A549 (cell line): ENCODE results near the gene ZNF574. TPM values are rescaled to one million over a fixed set of nuclear protein-coding genes. Genes with fewer than 3 reads are reported as not detected.

Experiments used
- ATAC-seq, 2 experiments: fragments of 200-7000 bp in 1 of 2; fragments of >200 bp in 1 of 2; cut with Nextera tagmentation in 1 of 2; cut with Tn5 transposase in 1 of 2; 3 replicates each; pipeline versions ENCODE4 v1.8.0 to v1.9.1; 2018 to 2020; ENCODE audit warnings: mild to moderate bottlenecking in 1 of 2, moderate library complexity in 1 of 2
- CTCF ChIA-PET: fragments of 300-600 bp; sonication (Branson Sonifier 250); formaldehyde crosslinking; extraction: SDS; loops from one replicate; lab custom pipeline; 2021; ENCODE audit warnings: antibody characterized with exemption, inconsistent platforms; lab: Yijun Ruan, JAX
- POLR2A ChIA-PET: fragments of 350-600 bp; formaldehyde crosslinking; extraction: SDS; loops from one replicate; lab custom pipeline; 2021; ENCODE audit warnings: antibody characterized with exemption, inconsistent platforms; lab: Yijun Ruan, JAX
- DNase-seq, 2 experiments: peaks; one replicate each; pipeline versions ENCODE4 v3.0.0 to v3.0.0-alpha.2; 2011 to 2016; ENCODE audit warnings: low read depth in 1 of 2, low spot score in 1 of 2
- FAIRE-seq: peaks from 2 replicates; lab custom pipeline; 2011; peaks lifted over from hg19 to GRCh38; lab: Jason Lieb, UNC
- H3K27ac ChIP-seq, 2 experiments: fragments of >200 bp; sonication (Bioruptor Twin); formaldehyde crosslinking; 3 replicates each; pipeline ENCODE4 v1.5.1; 2016 to 2017
- H3K4me1 ChIP-seq: fragments of >200 bp; sonication (Bioruptor Twin); formaldehyde crosslinking; 3 replicates; pipeline ENCODE4 v1.6.1; 2016
- H3K4me2 ChIP-seq: fragments of >200 bp; sonication (Bioruptor Twin); formaldehyde crosslinking; 3 replicates; pipeline ENCODE4 v1.6.1; 2016
- H3K4me3 ChIP-seq: fragments of >200 bp; sonication (Bioruptor Twin); formaldehyde crosslinking; 3 replicates; pipeline ENCODE4 v1.5.1; 2016
- H3K9me3 ChIP-seq: fragments of >200 bp; sonication (Bioruptor Twin); formaldehyde crosslinking; 3 replicates; pipeline ENCODE4 v1.6.1; 2016
- BHLHE40 ChIP-seq: IDR thresholded peaks from 2 replicates; pipeline ENCODE4 v1.6.1; 2012; ENCODE audit warnings: low read depth, low read length, inconsistent platforms
- CBX2 ChIP-seq: fragments of 200-600 bp; sonication (generic); IDR thresholded peaks from 2 replicates; pipeline ENCODE4 v1.6.1; 2016; ENCODE audit warnings: low read depth, mild to moderate bottlenecking, borderline replicate concordance
- CHD2 ChIP-seq: fragments of 150-350 bp; IDR thresholded peaks from 2 replicates; pipeline ENCODE4 v1.6.1; 2014; ENCODE audit warnings: low read length; ENCODE audit not compliant: partially characterized antibody
- EHF ChIP-seq: fragments of 250-450 bp; sonication (Bioruptor Pico); IDR thresholded peaks from 2 replicates; pipeline ENCODE4 v1.5.0; 2020; ENCODE audit warnings: mild to moderate bottlenecking
- FOSB ChIP-seq: fragments of 250-450 bp; sonication (Bioruptor Pico); IDR thresholded peaks from 2 replicates; pipeline ENCODE4 v1.5.0; 2020; ENCODE audit warnings: mild to moderate bottlenecking, moderate library complexity
- FOXS1 ChIP-seq: fragments of 250-450 bp; sonication (Bioruptor Pico); IDR thresholded peaks from 2 replicates; pipeline ENCODE4 v1.5.0; 2020; ENCODE audit warnings: mild to moderate bottlenecking, moderate library complexity
- HDAC2 ChIP-seq: fragments of 200-600 bp; sonication (generic); IDR thresholded peaks from 2 replicates; pipeline ENCODE4 v1.6.1; 2016
- HEYL ChIP-seq: fragments of 250-450 bp; sonication (Bioruptor Pico); IDR thresholded peaks from 2 replicates; pipeline ENCODE4 v1.8.0; 2021; ENCODE audit warnings: mild to moderate bottlenecking, moderate library complexity
- HOXA7 ChIP-seq: fragments of 250-450 bp; sonication (Bioruptor Pico); IDR thresholded peaks from 2 replicates; pipeline ENCODE4 v1.5.0; 2020; ENCODE audit warnings: mild to moderate bottlenecking, moderate library complexity
- HOXB13 ChIP-seq: fragments of 250-450 bp; sonication (Bioruptor Pico); IDR thresholded peaks from 2 replicates; pipeline ENCODE4 v1.5.0; 2020; ENCODE audit warnings: low read depth, mild to moderate bottlenecking, moderate library complexity
- JUN ChIP-seq, 2 experiments: fragments of >200 bp; sonication (Bioruptor Twin); formaldehyde crosslinking; IDR thresholded peaks; 2 replicates in 1 of 2; 3 replicates in 1 of 2; pipeline ENCODE4 v1.6.1; 2016 to 2017
- JUNB ChIP-seq: fragments of >200 bp; sonication (Bioruptor Twin); formaldehyde crosslinking; IDR thresholded peaks from 2 replicates; pipeline ENCODE4 v1.6.1; 2016
- MAFK ChIP-seq: fragments of 450-650 bp; IDR thresholded peaks from 2 replicates; pipeline ENCODE4 v1.6.1; 2014; ENCODE audit not compliant: partially characterized antibody
- MAZ ChIP-seq: fragments of 150-350 bp; IDR thresholded peaks from 2 replicates; pipeline ENCODE4 v1.6.1; 2014; ENCODE audit warnings: antibody characterized with exemption, low read depth, low read length, borderline replicate concordance
- NFE2L2 ChIP-seq: fragments of 150-350 bp; conservative IDR thresholded peaks from 2 replicates; pipeline ENCODE4 v1.6.1; 2014; ENCODE audit warnings: low read length
- NPAS2 ChIP-seq: fragments of 250-450 bp; sonication (Bioruptor Pico); IDR thresholded peaks from 2 replicates; pipeline ENCODE4 v1.8.0; 2022; ENCODE audit warnings: mild to moderate bottlenecking, moderate library complexity, borderline replicate concordance
- NR3C1 ChIP-seq: fragments of >200 bp; sonication (Bioruptor Twin); formaldehyde crosslinking; IDR thresholded peaks from 3 replicates; pipeline ENCODE4 v1.6.1; 2017
- POLR2A ChIP-seq: IDR thresholded peaks from 2 replicates; pipeline ENCODE4 v1.6.1; 2012; ENCODE audit warnings: mild to moderate bottlenecking, low read length
- RCOR1 ChIP-seq: fragments of 150-350 bp; IDR thresholded peaks from 2 replicates; pipeline ENCODE4 v1.6.1; 2014; ENCODE audit warnings: antibody characterized with exemption, low read length, low read depth
- RFX5 ChIP-seq: fragments of 450-650 bp; IDR thresholded peaks from 2 replicates; pipeline ENCODE4 v1.7.1; 2014; ENCODE audit warnings: antibody characterized with exemption, mild to moderate bottlenecking, moderate library complexity
- SMC3 ChIP-seq: fragments of >200 bp; sonication (Bioruptor Twin); formaldehyde crosslinking; IDR thresholded peaks from 3 replicates; pipeline ENCODE4 v1.6.1; 2018; ENCODE audit warnings: inconsistent platforms
- TFCP2L1 ChIP-seq: fragments of 250-450 bp; sonication (Bioruptor Pico); IDR thresholded peaks from 2 replicates; pipeline ENCODE4 v1.5.0; 2021; ENCODE audit warnings: mild to moderate bottlenecking
- ZNF302 ChIP-seq: fragments of 250-450 bp; sonication (Bioruptor Pico); IDR thresholded peaks from 2 replicates; pipeline ENCODE4 v1.9.0; 2021; ENCODE audit warnings: inconsistent platforms, mild to moderate bottlenecking, moderate library complexity
- WGBS: methylation state at CpG from one replicate; pipeline ENCODE4 v1.1.6; 2017; ENCODE audit errors: missing lambda C conversion rate; 5-methylcytosine and 5-hydroxymethylcytosine counted together
- polyA plus RNA-seq, 4 experiments: library from polyadenylated mRNA; depleted of rRNA in 3 of 4; stranded (reverse); fragments of >200 nt; fragmentation: RNase III in 1 of 4; extraction: RNeasy Plus Mini Kit Qiagen cat#74134 plus additional on column Dnase treatment in 1 of 4; gene quantifications; 2 replicates in 3 of 4; 3 replicates in 1 of 4; pipeline ENCODE4 v1.2.3, GENCODE V29; 2011 to 2017
- TF ChIP-seq, protein P1 (sequence below): fragments of >200 bp; sonication (Bioruptor Twin); formaldehyde crosslinking; IDR thresholded peaks from 2 replicates; pipeline ENCODE4 v1.6.1; 2016
- TF ChIP-seq, protein P2 (sequence below): fragments of 450-650 bp; IDR thresholded peaks from 2 replicates; pipeline ENCODE4 v1.6.1; 2014; ENCODE audit warnings: antibody characterized with exemption
- TF ChIP-seq, protein P3 (sequence below): IDR thresholded peaks from 2 replicates; pipeline ENCODE4 v1.6.1; 2012
- TF ChIP-seq, protein P4 (sequence below): fragments of 250-450 bp; sonication (Bioruptor Pico); IDR thresholded peaks from 2 replicates; pipeline ENCODE4 v1.5.0; 2020; ENCODE audit warnings: low read depth, mild to moderate bottlenecking, moderate library complexity
- TF ChIP-seq, protein P5 (sequence below): IDR thresholded peaks from 2 replicates; pipeline ENCODE4 v1.6.1; 2012
- TF ChIP-seq, protein P6 (sequence below): IDR thresholded peaks from 2 replicates; pipeline ENCODE4 v1.6.1; 2012; ENCODE audit warnings: low read depth, borderline replicate concordance

The ZNF574 gene
- polyA plus RNA-seq, 2 of the 4 experiments (the other 2 are of a cell fraction), result 11.3 to 21.8 TPM

DNA sequence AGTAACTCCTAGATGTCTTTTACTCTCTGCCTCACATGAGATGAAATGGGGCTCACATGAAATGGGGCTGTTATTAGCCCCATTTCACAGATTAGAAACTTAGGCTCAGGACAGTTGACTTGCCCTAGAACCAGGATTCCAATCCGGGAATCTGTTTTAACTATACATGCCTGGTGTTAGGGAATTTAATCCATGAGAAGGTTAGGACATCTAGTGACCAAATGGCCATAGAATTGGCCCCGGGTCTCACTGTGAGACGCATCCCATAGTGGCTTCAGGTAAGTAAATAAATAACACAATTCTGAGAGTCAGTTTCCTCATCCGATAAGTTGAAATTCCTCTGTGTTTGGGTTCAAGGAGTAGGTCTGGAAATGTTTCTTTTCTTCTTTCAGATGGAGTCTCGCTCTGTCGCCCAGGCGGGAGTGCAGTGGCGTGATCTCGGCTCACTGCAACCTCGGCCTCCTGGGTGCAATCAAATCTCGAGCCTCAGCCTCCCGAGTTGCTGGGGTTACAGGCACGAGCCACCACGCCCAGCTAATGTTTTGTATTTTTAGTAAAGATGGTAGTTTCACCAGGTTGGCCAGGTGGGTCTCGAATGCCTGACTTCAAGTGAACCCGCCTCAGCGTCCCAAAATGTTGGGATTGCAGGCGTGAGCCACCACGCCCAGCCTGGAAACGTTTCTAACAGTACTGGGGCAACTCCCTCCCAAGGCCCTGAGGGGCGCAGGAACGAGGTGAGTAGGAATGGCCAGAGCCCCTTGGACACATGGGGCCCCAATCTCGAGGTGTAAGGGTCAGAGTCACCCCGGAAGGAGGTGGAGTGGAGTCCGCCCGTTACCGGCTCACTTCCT is 1.2 kb upstream of the ZNF574 start:
- peaks cover 25% of the 10 kb centered on the region for H3K4me1 ChIP-seq
- POLR2A ChIA-PET, result no interaction called here
- CTCF ChIA-PET, result interaction anchor here (1.0 to 1.8 kb wide), 3 partner anchors 10 to 47 kb away, joined by 4 to 5 read pairs (median 4); no protein-coding TSS in a partner anchor
- H3K9me3 ChIP-seq, result no peaks in the 10 kb centered on the region
- peak overlapping the region; percentile 83 for H3K4me2 ChIP-seq
- DNase-seq, result peak; percentile 68 to 87
- 67% methylated on average over 27 of the region's 27 CpGs for WGBS
- peak; percentile 54 for FAIRE-seq
- peak in 1 of 2 experiments; percentile 18; a peak in 4 of 6 replicates for ATAC-seq
- peak overlapping the region; percentile 57 for H3K4me3 ChIP-seq
- TF ChIP-seq HEYL, result no peak
- no peak for TF ChIP-seq MAFK
- no peak for TF ChIP-seq CHD2
- TF ChIP-seq NR3C1, result no peak
- no peak for TF ChIP-seq RCOR1
- TF ChIP-seq, protein P1, sequence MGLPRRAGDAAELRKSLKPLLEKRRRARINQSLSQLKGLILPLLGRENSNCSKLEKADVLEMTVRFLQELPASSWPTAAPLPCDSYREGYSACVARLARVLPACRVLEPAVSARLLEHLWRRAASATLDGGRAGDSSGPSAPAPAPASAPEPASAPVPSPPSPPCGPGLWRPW, result no peak
- TF ChIP-seq HDAC2, result no peak; the same call in 1 of the 2 replicates
- TF ChIP-seq ZNF302, result no peak
- TF ChIP-seq, protein P2, sequence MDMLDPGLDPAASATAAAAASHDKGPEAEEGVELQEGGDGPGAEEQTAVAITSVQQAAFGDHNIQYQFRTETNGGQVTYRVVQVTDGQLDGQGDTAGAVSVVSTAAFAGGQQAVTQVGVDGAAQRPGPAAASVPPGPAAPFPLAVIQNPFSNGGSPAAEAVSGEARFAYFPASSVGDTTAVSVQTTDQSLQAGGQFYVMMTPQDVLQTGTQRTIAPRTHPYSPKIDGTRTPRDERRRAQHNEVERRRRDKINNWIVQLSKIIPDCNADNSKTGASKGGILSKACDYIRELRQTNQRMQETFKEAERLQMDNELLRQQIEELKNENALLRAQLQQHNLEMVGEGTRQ, result no peak
- TF ChIP-seq EHF (CRISPR knock-in tag), result peak; percentile 46; the same call in 1 of the 2 replicates
- TF ChIP-seq JUN (IDR thresholded peaks at IDR 0.05), result no peak
- no peak for TF ChIP-seq NPAS2 (CRISPR knock-in tag)
- TF ChIP-seq FOXS1 (CRISPR knock-in tag), result no peak
- TF ChIP-seq JUNB, result no peak
- TF ChIP-seq, protein P3, sequence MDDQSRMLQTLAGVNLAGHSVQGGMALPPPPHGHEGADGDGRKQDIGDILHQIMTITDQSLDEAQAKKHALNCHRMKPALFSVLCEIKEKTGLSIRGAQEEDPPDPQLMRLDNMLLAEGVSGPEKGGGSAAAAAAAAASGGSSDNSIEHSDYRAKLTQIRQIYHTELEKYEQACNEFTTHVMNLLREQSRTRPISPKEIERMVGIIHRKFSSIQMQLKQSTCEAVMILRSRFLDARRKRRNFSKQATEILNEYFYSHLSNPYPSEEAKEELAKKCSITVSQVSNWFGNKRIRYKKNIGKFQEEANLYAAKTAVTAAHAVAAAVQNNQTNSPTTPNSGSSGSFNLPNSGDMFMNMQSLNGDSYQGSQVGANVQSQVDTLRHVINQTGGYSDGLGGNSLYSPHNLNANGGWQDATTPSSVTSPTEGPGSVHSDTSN, result no peak; the same call in 1 of the 2 replicates
- TF ChIP-seq HOXB13, result peak; percentile 57; the same call in 1 of the 2 replicates
- 0 out of 2 replicates have a peak, but pooled peaks have one; percentile 26 for TF ChIP-seq TFCP2L1
- TF ChIP-seq, protein P4, sequence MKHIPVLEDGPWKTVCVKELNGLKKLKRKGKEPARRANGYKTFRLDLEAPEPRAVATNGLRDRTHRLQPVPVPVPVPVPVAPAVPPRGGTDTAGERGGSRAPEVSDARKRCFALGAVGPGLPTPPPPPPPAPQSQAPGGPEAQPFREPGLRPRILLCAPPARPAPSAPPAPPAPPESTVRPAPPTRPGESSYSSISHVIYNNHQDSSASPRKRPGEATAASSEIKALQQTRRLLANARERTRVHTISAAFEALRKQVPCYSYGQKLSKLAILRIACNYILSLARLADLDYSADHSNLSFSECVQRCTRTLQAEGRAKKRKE (CRISPR knock-in tag), result no peak
- TF ChIP-seq, protein P5, sequence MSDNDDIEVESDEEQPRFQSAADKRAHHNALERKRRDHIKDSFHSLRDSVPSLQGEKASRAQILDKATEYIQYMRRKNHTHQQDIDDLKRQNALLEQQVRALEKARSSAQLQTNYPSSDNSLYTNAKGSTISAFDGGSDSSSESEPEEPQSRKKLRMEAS, result no peak
- no peak for TF ChIP-seq BHLHE40
- TF ChIP-seq RFX5, result no peak
- peak; percentile 55; the same call in 1 of the 2 replicates for TF ChIP-seq FOSB (CRISPR knock-in tag)
- peak; percentile 34; the same call in 1 of the 2 replicates for TF ChIP-seq POLR2A
- no peak for TF ChIP-seq CBX2
- TF ChIP-seq, protein P6, sequence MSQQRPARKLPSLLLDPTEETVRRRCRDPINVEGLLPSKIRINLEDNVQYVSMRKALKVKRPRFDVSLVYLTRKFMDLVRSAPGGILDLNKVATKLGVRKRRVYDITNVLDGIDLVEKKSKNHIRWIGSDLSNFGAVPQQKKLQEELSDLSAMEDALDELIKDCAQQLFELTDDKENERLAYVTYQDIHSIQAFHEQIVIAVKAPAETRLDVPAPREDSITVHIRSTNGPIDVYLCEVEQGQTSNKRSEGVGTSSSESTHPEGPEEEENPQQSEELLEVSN, result no peak; the same call in 1 of the 2 replicates
- no peak for TF ChIP-seq SMC3
- TF ChIP-seq NFE2L2, result no peak
- TF ChIP-seq MAZ, result peak; percentile 40; the same call in 1 of the 2 replicates
- TF ChIP-seq HOXA7, result peak; percentile 62; the same call in 1 of the 2 replicates
- H3K27ac ChIP-seq, result peak overlapping the region; percentile 89 to 90
